Hematopoietic multipotent progenitor cell treated with erythropoietin and hydrocortisone succinate and interleukin-3 and kit ligand, for 8 days (in vitro differentiated cells): ENCODE measurements around the gene LAMA3.

Experiments used
- DNase-seq: peaks from one replicate; pipeline ENCODE4 v3.0.0-alpha.2; 2015

Gene LAMA3

GRCh38 chr18:23880931-23881617, 191.8 kb downstream of the LAMA3 start:
- no peak for DNase-seq

GRCh38 chr18:23881778-23882177, 192.5 kb downstream of the LAMA3 start:
- no peak for DNase-seq

GRCh38 chr18:23882616-23883276, 193.5 kb downstream of the LAMA3 start:
- DNase-seq, result no peak

GRCh38 chr18:23883277-23883790, 194.1 kb downstream of the LAMA3 start:
- no peak for DNase-seq

- no peak for DNase-seq
Measured at GRCh38 chr18:23884681-23885375, 195.6 kb downstream of the LAMA3 start.

- DNase-seq, result no peak
Measured at GRCh38 chr18:23885750-23886149, 196.5 kb downstream of the LAMA3 start.

GRCh38 chr18:23887035-23887434, 197.8 kb downstream of the LAMA3 start:
- DNase-seq, result no peak

GRCh38 chr18:23887493-23887892, 198.2 kb downstream of the LAMA3 start:
- DNase-seq, result no peak

GRCh38 chr18:23888881-23889280, 199.6 kb downstream of the LAMA3 start:
- no peak for DNase-seq

GRCh38 chr18:23889907-23890306, 200.7 kb downstream of the LAMA3 start:
- DNase-seq, result no peak

GRCh38 chr18:23890589-23890988, 201.3 kb downstream of the LAMA3 start:
- no peak for DNase-seq

GRCh38 chr18:23893653-23894052, 204.4 kb downstream of the LAMA3 start:
- no peak for DNase-seq

- no peak for DNase-seq
Measured at GRCh38 chr18:23894661-23895175, 205.5 kb downstream of the LAMA3 start.

- no peak for DNase-seq
Measured at GRCh38 chr18:23897291-23897690, 208.0 kb downstream of the LAMA3 start.

- DNase-seq, result no peak
Measured at GRCh38 chr18:23897733-23898132, 208.5 kb downstream of the LAMA3 start.

GRCh38 chr18:23900994-23901393, 211.7 kb downstream of the LAMA3 start:
- no peak for DNase-seq

- no peak for DNase-seq
Measured at GRCh38 chr18:23902396-23902795, 213.1 kb downstream of the LAMA3 start.

GRCh38 chr18:23903971-23904370, 214.7 kb downstream of the LAMA3 start:
- no peak for DNase-seq

- DNase-seq, result no peak
Measured at GRCh38 chr18:23906658-23907057, 217.4 kb downstream of the LAMA3 start.

- DNase-seq, result no peak
Measured at GRCh38 chr18:23908827-23909226, 219.6 kb downstream of the LAMA3 start.

GRCh38 chr18:23910032-23910431, 220.8 kb downstream of the LAMA3 start:
- no peak for DNase-seq

- DNase-seq, result no peak
Measured at GRCh38 chr18:23912356-23912755, 223.1 kb downstream of the LAMA3 start.

GRCh38 chr18:23916338-23916737, 227.1 kb downstream of the LAMA3 start:
- DNase-seq, result no peak
